ENCODE measurements around the gene PITPNC1. TPM values are rescaled to one million over a fixed set of nuclear protein-coding genes. Genes with fewer than 3 reads are reported as not detected.
A peak's percentile ranks its signal among the peaks of the same experiment; 100 is the strongest.
"Not testable (repeated sequence)": the region's sequence is repeated elsewhere in the genome, so short reads cannot be mapped to it uniquely, and the experiment has no call there.

The PITPNC1 gene
- polyA plus RNA-seq, 1 experiment, result 9.1 TPM

- TF ChIP-seq CTCF (IDR thresholded peaks at IDR 0.05; ENCODE audit: low read depth, low read length), result no peak
- H3K27me3 ChIP-seq (ENCODE audit: control insufficient read depth, insufficient read depth, low read length), result no peaks in the 10 kb centered on the region
- no peak for DNase-seq (ENCODE audit: low read depth, low spot score)
- ChIA-PET CTCF (interaction anchor here (0.6 to 4.3 kb wide), 7 partner anchors 8 to 102 kb away, joined by 3 to 34 read pairs (median 10); no protein-coding TSS in a partner anchor), POLR2A (interaction anchor here (0.7 kb wide), 1 partner anchor 99 kb away, joined by 5 read pairs; no protein-coding TSS in a partner anchor)
- H3K9me3 ChIP-seq (ENCODE audit: control insufficient read depth, insufficient read depth, low read length), result no peaks in the 10 kb centered on the region
- no peak overlapping the region for H3K27ac ChIP-seq (ENCODE audit: low read depth, low read length)
- no peak overlapping the region for H3K4me3 ChIP-seq (ENCODE audit: low read depth, low read length)
Measured at GRCh38 chr17:67476787-67477335, 99.8 kb downstream of the PITPNC1 start.

GRCh38 chr17:67477687-67478086 lies 100.6 kb downstream of the PITPNC1 start:
- ChIA-PET CTCF (interaction anchor here (1.4 to 4.3 kb wide), 2 partner anchors 99 to 103 kb away, joined by 3 to 34 read pairs; no protein-coding TSS in a partner anchor), POLR2A (interaction anchor here (0.7 kb wide), 1 partner anchor 100 kb away, joined by 5 read pairs; no protein-coding TSS in a partner anchor)
- no peak for TF ChIP-seq CTCF (IDR thresholded peaks at IDR 0.05; ENCODE audit: low read depth, low read length)
- no peak for DNase-seq (ENCODE audit: low read depth, low spot score)
- H3K9me3 ChIP-seq (ENCODE audit: control insufficient read depth, insufficient read depth, low read length), result no peaks in the 10 kb centered on the region
- H3K27me3 ChIP-seq (ENCODE audit: control insufficient read depth, insufficient read depth, low read length), result no peaks in the 10 kb centered on the region
- H3K27ac ChIP-seq (ENCODE audit: low read depth, low read length), result peak overlapping the region; percentile 57
- H3K4me3 ChIP-seq (ENCODE audit: low read depth, low read length), result no peak overlapping the region

GRCh38 chr17:67478401-67479041 lies 101.4 kb downstream of the PITPNC1 start:
- CTCF ChIA-PET, result interaction anchor here (1.4 to 1.5 kb wide), 3 partner anchors 92 to 104 kb away, joined by 3 read pairs; no protein-coding TSS in a partner anchor

GRCh38 chr17:67479148-67479547 lies 102.1 kb downstream of the PITPNC1 start:
- Histone ChIP-seq H3K27ac (ENCODE audit: low read depth, low read length) (no peak overlapping the region), H3K4me3 (ENCODE audit: low read depth, low read length) (no peak overlapping the region), H3K9me3 (ENCODE audit: control insufficient read depth, insufficient read depth, low read length) (no peaks in the 10 kb centered on the region), H3K27me3 (ENCODE audit: control insufficient read depth, insufficient read depth, low read length) (no peaks in the 10 kb centered on the region)
- DNase-seq (ENCODE audit: low read depth, low spot score), result no peak
- no peak for TF ChIP-seq CTCF (IDR thresholded peaks at IDR 0.05; ENCODE audit: low read depth, low read length)
- ChIA-PET POLR2A (no interaction called here), CTCF (interaction anchor here (1.4 to 1.5 kb wide), 2 partner anchors 92 to 100 kb away, joined by 3 read pairs; no protein-coding TSS in a partner anchor)

More at GRCh38 chr17:67478401-67479041, 101.4 kb downstream of the PITPNC1 start:
- peak overlapping the region; percentile 1 for H3K27ac ChIP-seq (ENCODE audit: low read depth, low read length)
- TF ChIP-seq CTCF (IDR thresholded peaks at IDR 0.05; ENCODE audit: low read depth, low read length), result no peak
- no peaks in the 10 kb centered on the region for H3K9me3 ChIP-seq (ENCODE audit: control insufficient read depth, insufficient read depth, low read length)
- POLR2A ChIA-PET, result no interaction called here
- H3K4me3 ChIP-seq (ENCODE audit: low read depth, low read length), result no peak overlapping the region
- H3K27me3 ChIP-seq (ENCODE audit: control insufficient read depth, insufficient read depth, low read length), result no peaks in the 10 kb centered on the region
- no peak for DNase-seq (ENCODE audit: low read depth, low spot score)

GRCh38 chr17:67480959-67481358 lies 103.9 kb downstream of the PITPNC1 start:
- CTCF ChIA-PET, result interaction anchor here (1.4 kb wide), 1 partner anchor 149 kb away, joined by 3 read pairs; no protein-coding TSS in a partner anchor
- H3K27me3 ChIP-seq (ENCODE audit: control insufficient read depth, insufficient read depth, low read length); H3K9me3 ChIP-seq (ENCODE audit: control insufficient read depth, insufficient read depth, low read length); DNase-seq (ENCODE audit: low read depth, low spot score); POLR2A ChIA-PET; H3K4me3 ChIP-seq (ENCODE audit: low read depth, low read length); H3K27ac ChIP-seq (ENCODE audit: low read depth, low read length): not testable (repeated sequence)
